ENCODE measurements around the gene DLEC1.

Gene DLEC1

DNA sequence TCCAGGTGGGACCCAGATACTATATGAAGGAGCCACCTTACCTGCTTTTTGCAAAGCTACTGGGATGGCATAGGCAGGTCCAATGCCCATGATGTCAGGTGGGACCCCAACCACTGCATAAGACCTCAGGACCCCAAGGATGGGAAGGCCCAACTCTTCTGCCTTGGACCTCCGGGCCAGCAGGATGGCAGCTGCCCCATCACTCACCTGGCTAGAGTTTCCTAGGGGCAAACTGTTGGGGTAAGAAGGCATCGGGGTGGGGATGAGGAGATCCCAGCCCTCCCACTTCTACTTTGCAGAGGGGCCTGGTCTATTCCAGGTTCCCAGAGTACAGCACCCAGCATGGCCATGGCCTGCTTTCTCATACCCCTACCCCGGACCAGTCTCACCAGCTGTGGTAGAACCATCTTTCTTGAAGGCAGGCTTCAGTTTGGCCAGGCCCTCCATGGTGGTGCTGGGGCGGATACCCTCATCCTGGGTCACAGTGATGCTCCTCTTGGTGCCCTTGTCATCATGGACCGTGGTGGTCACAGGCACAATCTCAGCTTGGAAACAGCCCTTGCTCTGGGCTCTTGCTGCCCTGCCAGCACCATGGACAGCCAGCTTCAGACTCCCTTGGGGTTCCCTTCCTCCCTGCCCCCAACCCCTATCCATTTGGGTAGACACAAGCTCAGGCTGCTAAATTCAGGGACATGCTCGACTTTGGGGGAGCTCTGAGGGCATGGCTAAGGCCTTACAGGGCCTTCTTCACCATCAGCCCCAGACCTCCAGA, 87.3 kb downstream of the DLEC1 start:
- Histone ChIP-seq H4K20me1 (ENCODE audit: low read depth, low read length) (no peaks in the 10 kb centered on the region), H3K9me2 (replicated peaks; ENCODE audit: insufficient read depth, low read length) (no peaks in the 10 kb centered on the region), H3K4me2 (ENCODE audit: low read depth, low read length, poor library complexity, severe bottlenecking) (no peak overlapping the region), H3K9me3 (ENCODE audit: insufficient read depth, low read length) (no peaks in the 10 kb centered on the region), H3F3A (ENCODE audit: insufficient read depth) (no peaks in the 10 kb centered on the region), H2AFZ (ENCODE audit: low read depth, low read length, severe bottlenecking) (no peak overlapping the region), H3K79me2 (ENCODE audit: insufficient read depth, low read length) (no peaks in the 10 kb centered on the region), H3K36me3 (ENCODE audit: low read length) (peaks cover 9% of the 10 kb centered on the region; the same call in 1 of the 2 replicates), H3K27me3 (ENCODE audit: low read length) (no peaks in the 10 kb centered on the region), H3K9ac (ENCODE audit: low read length) (no peak overlapping the region), H3K27ac (ENCODE audit: low read depth, low read length) (no peak overlapping the region), H3K4me3 (ENCODE audit: insufficient read depth, low read length, poor library complexity, severe bottlenecking) (no peak overlapping the region)
- TF ChIP-seq, protein P1, sequence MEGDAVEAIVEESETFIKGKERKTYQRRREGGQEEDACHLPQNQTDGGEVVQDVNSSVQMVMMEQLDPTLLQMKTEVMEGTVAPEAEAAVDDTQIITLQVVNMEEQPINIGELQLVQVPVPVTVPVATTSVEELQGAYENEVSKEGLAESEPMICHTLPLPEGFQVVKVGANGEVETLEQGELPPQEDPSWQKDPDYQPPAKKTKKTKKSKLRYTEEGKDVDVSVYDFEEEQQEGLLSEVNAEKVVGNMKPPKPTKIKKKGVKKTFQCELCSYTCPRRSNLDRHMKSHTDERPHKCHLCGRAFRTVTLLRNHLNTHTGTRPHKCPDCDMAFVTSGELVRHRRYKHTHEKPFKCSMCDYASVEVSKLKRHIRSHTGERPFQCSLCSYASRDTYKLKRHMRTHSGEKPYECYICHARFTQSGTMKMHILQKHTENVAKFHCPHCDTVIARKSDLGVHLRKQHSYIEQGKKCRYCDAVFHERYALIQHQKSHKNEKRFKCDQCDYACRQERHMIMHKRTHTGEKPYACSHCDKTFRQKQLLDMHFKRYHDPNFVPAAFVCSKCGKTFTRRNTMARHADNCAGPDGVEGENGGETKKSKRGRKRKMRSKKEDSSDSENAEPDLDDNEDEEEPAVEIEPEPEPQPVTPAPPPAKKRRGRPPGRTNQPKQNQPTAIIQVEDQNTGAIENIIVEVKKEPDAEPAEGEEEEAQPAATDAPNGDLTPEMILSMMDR (IDR thresholded peaks at IDR 0.05; ENCODE audit: insufficient read depth, low read length, poor library complexity, severe bottlenecking) = no peak
- no peak for TF ChIP-seq EZH2phosphoT487 (conservative IDR thresholded peaks at IDR 0.05; ENCODE audit: low read length)

DNA sequence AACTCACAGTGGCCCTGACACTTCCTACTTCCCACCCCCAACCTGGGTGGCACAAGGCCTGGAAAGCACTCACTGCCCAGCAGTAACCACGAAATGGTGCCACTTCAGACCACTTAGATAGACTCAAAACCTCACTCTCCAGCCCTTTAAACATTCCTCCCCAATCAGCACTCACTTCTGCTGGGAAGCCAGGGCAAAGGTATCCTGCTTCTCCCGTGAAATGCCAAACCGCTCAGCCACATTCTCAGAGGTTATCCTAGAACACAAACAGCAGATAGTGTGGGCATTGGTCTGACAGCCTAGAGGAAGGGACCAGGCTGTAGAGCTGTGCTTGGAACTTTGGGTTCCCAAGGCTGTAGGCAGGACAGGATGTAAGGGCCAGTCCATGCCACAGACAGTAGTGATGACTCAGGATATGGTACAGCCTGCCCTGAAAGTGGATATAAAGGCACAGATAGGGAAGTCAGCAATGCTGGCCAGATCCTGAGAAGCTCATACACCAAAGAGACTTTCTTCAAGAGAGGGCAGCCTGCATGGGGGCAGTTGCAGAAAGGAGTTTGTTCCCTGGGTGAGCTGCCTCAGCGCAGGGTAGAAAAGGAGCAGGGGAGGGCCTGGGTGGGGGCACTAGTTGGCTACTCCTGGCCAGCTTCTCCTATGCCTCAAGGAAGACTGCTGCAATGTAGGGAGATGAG, 88.7 kb downstream of the DLEC1 start:
- H3K4me3 ChIP-seq (ENCODE audit: insufficient read depth, low read length, poor library complexity, severe bottlenecking) = no peak overlapping the region
- no peak overlapping the region for H3K27ac ChIP-seq (ENCODE audit: low read depth, low read length)
- H3F3A ChIP-seq (ENCODE audit: insufficient read depth) = no peaks in the 10 kb centered on the region
- TF ChIP-seq EZH2phosphoT487 (conservative IDR thresholded peaks at IDR 0.05; ENCODE audit: low read length) = no peak
- TF ChIP-seq, protein P1 (IDR thresholded peaks at IDR 0.05; ENCODE audit: insufficient read depth, low read length, poor library complexity, severe bottlenecking) = no peak
- H3K36me3 ChIP-seq (ENCODE audit: low read length) = peaks cover 9% of the 10 kb centered on the region; the same call in 1 of the 2 replicates
- H3K9me3 ChIP-seq (ENCODE audit: insufficient read depth, low read length) = no peaks in the 10 kb centered on the region
- H3K4me2 ChIP-seq (ENCODE audit: low read depth, low read length, poor library complexity, severe bottlenecking) = no peak overlapping the region
- no peaks in the 10 kb centered on the region for H3K9me2 ChIP-seq (replicated peaks; ENCODE audit: insufficient read depth, low read length)
- H3K79me2 ChIP-seq (ENCODE audit: insufficient read depth, low read length) = no peaks in the 10 kb centered on the region
- no peak overlapping the region for H2AFZ ChIP-seq (ENCODE audit: low read depth, low read length, severe bottlenecking)
- no peak overlapping the region for H3K9ac ChIP-seq (ENCODE audit: low read length)
- no peaks in the 10 kb centered on the region for H3K27me3 ChIP-seq (ENCODE audit: low read length)
- H4K20me1 ChIP-seq (ENCODE audit: low read depth, low read length) = no peaks in the 10 kb centered on the region

DNA sequence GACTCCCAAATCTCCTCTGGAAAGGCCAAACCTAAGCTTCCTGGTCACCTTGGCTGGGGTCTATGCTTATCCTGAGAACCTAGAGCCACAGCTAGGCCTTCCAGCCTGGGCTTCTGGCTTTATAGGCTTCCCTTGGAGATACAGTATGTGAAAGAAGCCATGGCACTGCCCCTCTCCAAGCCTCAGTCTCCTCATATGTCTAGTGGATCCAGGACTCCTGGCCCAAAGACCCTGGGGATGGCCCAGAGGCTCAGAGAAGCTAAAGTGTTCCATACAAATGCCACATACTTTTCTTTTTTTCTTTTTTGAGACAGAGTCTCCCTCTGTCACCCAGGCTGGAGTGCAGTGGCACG, 89.3 kb downstream of the DLEC1 start:
- H3K36me3 ChIP-seq (ENCODE audit: low read length) = peaks cover 9% of the 10 kb centered on the region; the same call in 1 of the 2 replicates
- H3K4me2 ChIP-seq (ENCODE audit: low read depth, low read length, poor library complexity, severe bottlenecking) = no peak overlapping the region
- no peaks in the 10 kb centered on the region for H3K79me2 ChIP-seq (ENCODE audit: insufficient read depth, low read length)
- H3K9ac ChIP-seq (ENCODE audit: low read length) = no peak overlapping the region
- H3K9me3 ChIP-seq (ENCODE audit: insufficient read depth, low read length) = no peaks in the 10 kb centered on the region
- no peak overlapping the region for H2AFZ ChIP-seq (ENCODE audit: low read depth, low read length, severe bottlenecking)
- H3K27ac ChIP-seq (ENCODE audit: low read depth, low read length) = no peak overlapping the region
- H3F3A ChIP-seq (ENCODE audit: insufficient read depth) = no peaks in the 10 kb centered on the region
- no peaks in the 10 kb centered on the region for H4K20me1 ChIP-seq (ENCODE audit: low read depth, low read length)
- H3K27me3 ChIP-seq (ENCODE audit: low read length) = no peaks in the 10 kb centered on the region
- H3K9me2 ChIP-seq (replicated peaks; ENCODE audit: insufficient read depth, low read length) = no peaks in the 10 kb centered on the region
- no peak for TF ChIP-seq EZH2phosphoT487 (conservative IDR thresholded peaks at IDR 0.05; ENCODE audit: low read length)
- TF ChIP-seq, protein P1 (IDR thresholded peaks at IDR 0.05; ENCODE audit: insufficient read depth, low read length, poor library complexity, severe bottlenecking) = no peak
- H3K4me3 ChIP-seq (ENCODE audit: insufficient read depth, low read length, poor library complexity, severe bottlenecking) = no peak overlapping the region

Measured in SU-DHL-6 (cell line).